Keratinocyte (primary cell): ENCODE data around the gene KRT77. TPM values are rescaled to one million over a fixed set of nuclear protein-coding genes. Genes with fewer than 3 reads are reported as not detected.
A peak's percentile ranks its signal among the peaks of the same experiment; 100 is the strongest.

ENCODE experiments used
- DNase-seq: peaks from one replicate; pipeline ENCODE4 v3.0.0-alpha.2; 2011; ENCODE audit warnings: low read depth, missing footprints, low spot score
- FAIRE-seq: peaks from 2 replicates; lab custom pipeline; 2011; peaks lifted over from hg19 to GRCh38; lab: Jason Lieb, UNC
- H2AFZ ChIP-seq: 2 replicates; pipeline ENCODE4 v1.6.0; 2012; ENCODE audit warnings: low read length, control low read depth, inconsistent platforms; ENCODE audit not compliant: control insufficient read depth
- H3K27ac ChIP-seq: 2 replicates; pipeline ENCODE4 v1.5.1; 2011; ENCODE audit warnings: low read length; ENCODE audit not compliant: control insufficient read depth, insufficient read depth
- H3K27me3 ChIP-seq: 3 replicates; pipeline ENCODE4 v1.6.0; 2011; ENCODE audit warnings: low read length; ENCODE audit not compliant: control insufficient read depth, insufficient read depth; ENCODE audit errors: extremely low read depth
- H3K36me3 ChIP-seq, 2 experiments: 2 replicates in 1 of 2; 3 replicates in 1 of 2; pipeline ENCODE4 v1.5.1; 2011; ENCODE audit warnings: low read length in 2 of 2, mild to moderate bottlenecking in 1 of 2; ENCODE audit not compliant: control insufficient read depth in 2 of 2, insufficient read depth in 2 of 2; ENCODE audit errors: extremely low read depth in 1 of 2
- H3K4me1 ChIP-seq: 3 replicates; pipeline ENCODE4 v1.5.1; 2011; ENCODE audit warnings: low read length; ENCODE audit not compliant: control insufficient read depth, insufficient read depth; ENCODE audit errors: extremely low read depth
- H3K4me2 ChIP-seq: 3 replicates; pipeline ENCODE4 v1.6.0; 2011; ENCODE audit warnings: low read depth, low read length; ENCODE audit not compliant: control insufficient read depth, insufficient read depth; ENCODE audit errors: extremely low read depth
- H3K4me3 ChIP-seq, 3 experiments: fragments of 200-600 bp in 1 of 3; sonication (generic) in 1 of 3; 2 replicates in 2 of 3; 3 replicates in 1 of 3; pipeline ENCODE4 v1.5.1; 2011 to 2016; ENCODE audit warnings: low read length in 3 of 3, mild to moderate bottlenecking in 3 of 3, control low read depth in 2 of 3, inconsistent platforms in 1 of 3, low read depth in 1 of 3, mixed read lengths in 1 of 3, mixed run types in 1 of 3, moderate library complexity in 1 of 3; ENCODE audit not compliant: control insufficient read depth in 2 of 3, insufficient read depth in 2 of 3; ENCODE audit errors: extremely low read depth in 1 of 3
- H3K79me2 ChIP-seq: 2 replicates; pipeline ENCODE4 v1.6.0; 2012; ENCODE audit warnings: low read length; ENCODE audit not compliant: control insufficient read depth, insufficient read depth
- H3K9ac ChIP-seq: 3 replicates; pipeline ENCODE4 v1.6.0; 2011; ENCODE audit warnings: low read length; ENCODE audit not compliant: control insufficient read depth, insufficient read depth; ENCODE audit errors: extremely low read depth
- H3K9me1 ChIP-seq: 3 replicates; pipeline ENCODE4 v1.6.0; 2011; ENCODE audit warnings: low read length; ENCODE audit not compliant: control insufficient read depth, insufficient read depth; ENCODE audit errors: extremely low read depth
- H3K9me3 ChIP-seq: 2 replicates; pipeline ENCODE4 v1.5.1; 2012; ENCODE audit warnings: low read depth, low read length; ENCODE audit not compliant: control insufficient read depth
- H4K20me1 ChIP-seq: 3 replicates; pipeline ENCODE4 v1.6.0; 2011; ENCODE audit warnings: low read length; ENCODE audit not compliant: control insufficient read depth, insufficient read depth; ENCODE audit errors: extremely low read depth
- CTCF ChIP-seq, 3 experiments: IDR thresholded peaks in 1 of 3; conservative IDR thresholded peaks in 1 of 3; optimal IDR thresholded peaks in 1 of 3; 2 replicates in 2 of 3; 3 replicates in 1 of 3; pipeline versions ENCODE3 to v1.5.1; 2011; ENCODE audit warnings: low read length in 3 of 3, mild to moderate bottlenecking in 3 of 3, moderate library complexity in 2 of 3, control low read depth in 1 of 3, inconsistent platforms in 1 of 3; ENCODE audit not compliant: insufficient read depth in 2 of 3; ENCODE audit errors: extremely low read depth in 1 of 3
- EZH2 ChIP-seq: IDR thresholded peaks from one replicate; pipeline ENCODE4 v1.6.1; 2012; ENCODE audit warnings: inconsistent platforms, mild to moderate bottlenecking, low read length, moderate library complexity
- dilution Hi-C: fragments of 300-500 bp; cut with MboI; formaldehyde crosslinking; loops from one replicate; pipeline ENCODE4 v1.7.0; 2020; ENCODE audit warnings: low sequenced_read_pairs; ENCODE audit not compliant: extremely low pct_ligation_motif_present
- polyA plus RNA-seq, 5 experiments: library from polyadenylated mRNA; depleted of rRNA in 3 of 5; stranded (reverse) in 3 of 5; stranded (forward) in 1 of 5; unstranded in 1 of 5; fragments of >200 nt; gene quantifications; 1 replicate in 1 of 5; 2 replicates in 3 of 5; 3 replicates in 1 of 5; pipeline versions ENCODE4 v1.2.1 to v1.2.3, GENCODE V29; 2011 to 2012; ENCODE audit warnings: missing spikeins in 2 of 5, low read depth in 1 of 5, low replicate concordance in 1 of 5

The KRT77 gene
- polyA plus RNA-seq, 1 donor (not counting 4 experiments of a cell fraction or from before 2014, with no cell fraction given), result 1.3 TPM

DNA sequence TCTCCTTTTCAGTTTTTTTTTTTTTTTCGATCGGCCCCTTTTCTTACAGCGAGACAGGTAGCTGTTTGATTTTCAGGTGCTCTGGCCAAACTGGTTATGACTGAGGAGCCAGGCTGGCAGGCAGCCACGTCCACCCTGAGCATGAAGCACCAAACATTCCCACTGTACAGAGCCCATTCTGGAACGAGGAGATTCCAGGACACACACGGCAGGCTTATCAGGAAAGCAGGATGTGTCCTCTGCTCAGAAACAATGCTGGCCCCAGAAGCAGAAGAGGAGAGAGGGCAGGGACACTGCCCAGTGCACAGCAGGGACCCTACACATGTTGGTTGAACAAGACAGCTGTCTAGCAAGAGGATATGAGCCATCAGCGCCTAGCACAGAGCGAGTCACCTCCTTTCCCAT, 47.6 kb downstream of the KRT77 start:
- H3K4me2 ChIP-seq, result peak overlapping the region; percentile 1
- no peaks in the 10 kb centered on the region for H4K20me1 ChIP-seq
- H3K79me2 ChIP-seq, result no peaks in the 10 kb centered on the region
- H2AFZ ChIP-seq, result no peak overlapping the region
- no peaks in the 10 kb centered on the region for H3K36me3 ChIP-seq
- H3K9me3 ChIP-seq, result peaks cover 2% of the 10 kb centered on the region
- no peak overlapping the region for H3K4me3 ChIP-seq
- peak; percentile 46 for FAIRE-seq
- dilution Hi-C loops, result no loop called here
- no peak overlapping the region for H3K9ac ChIP-seq
- H3K4me1 ChIP-seq, result peaks cover 14% of the 10 kb centered on the region
- H3K9me1 ChIP-seq, result no peaks in the 10 kb centered on the region
- no peak for DNase-seq
- H3K27me3 ChIP-seq, result peaks cover 5% of the 10 kb centered on the region
- no peak overlapping the region for H3K27ac ChIP-seq
- TF ChIP-seq EZH2, result no peak
- no peak for TF ChIP-seq CTCF (optimal IDR thresholded peaks at IDR 0.05 in 1 of 3, IDR thresholded peaks at IDR 0.05 in 1 of 3, conservative IDR thresholded peaks at IDR 0.05 in 1 of 3; ENCODE audit: extremely low read depth in 1 of 3, insufficient read depth in 2 of 3, low read length in 3 of 3)

DNA sequence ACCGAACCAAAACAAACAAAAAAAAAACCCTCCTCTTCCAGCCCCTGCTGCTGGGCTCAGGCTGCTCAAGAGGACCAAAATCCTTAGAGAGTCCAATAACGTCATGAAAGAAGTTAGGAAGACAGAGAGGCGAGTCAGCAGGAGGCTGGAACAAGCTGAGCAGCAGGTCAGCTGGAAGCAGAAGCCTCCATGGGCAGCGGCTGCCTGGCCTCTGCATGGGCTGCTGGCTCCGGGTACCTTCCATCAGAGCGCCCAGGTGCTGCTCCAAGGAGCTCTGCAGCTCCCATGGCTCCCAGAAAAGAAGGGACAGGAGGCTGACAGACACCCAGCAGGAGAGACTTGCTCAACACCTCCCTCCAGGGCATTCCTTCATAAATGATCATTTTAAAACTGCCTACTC, 48.1 kb downstream of the KRT77 start:
- no peaks in the 10 kb centered on the region for H3K9me1 ChIP-seq
- H3K9ac ChIP-seq, result no peak overlapping the region
- H3K4me3 ChIP-seq, result no peak overlapping the region
- dilution Hi-C loops, result no loop called here
- H3K4me1 ChIP-seq, result peaks cover 15% of the 10 kb centered on the region
- peak overlapping the region; percentile 1 for H3K4me2 ChIP-seq
- H3K79me2 ChIP-seq, result no peaks in the 10 kb centered on the region
- FAIRE-seq (peak; percentile 20), DNase-seq (no peak)
- no peaks in the 10 kb centered on the region for H4K20me1 ChIP-seq
- H2AFZ ChIP-seq, result no peak overlapping the region
- H3K36me3 ChIP-seq, result no peaks in the 10 kb centered on the region
- H3K9me3 ChIP-seq, result peaks cover 2% of the 10 kb centered on the region
- TF ChIP-seq CTCF (optimal IDR thresholded peaks at IDR 0.05 in 1 of 3, IDR thresholded peaks at IDR 0.05 in 1 of 3, conservative IDR thresholded peaks at IDR 0.05 in 1 of 3; ENCODE audit: extremely low read depth in 1 of 3, insufficient read depth in 2 of 3, low read length in 3 of 3), result no peak
- TF ChIP-seq EZH2, result no peak
- H3K27ac ChIP-seq, result no peak overlapping the region
- H3K27me3 ChIP-seq, result peaks cover 6% of the 10 kb centered on the region
